Hepatocyte (in vitro differentiated cells): ENCODE measurements around the gene COQ9. TPM values are rescaled to one million over a fixed set of nuclear protein-coding genes. Genes with fewer than 3 reads are reported as not detected.
A peak's percentile ranks its signal among the peaks of the same experiment; 100 is the strongest.

Source experiments
- DNase-seq: peaks from one replicate; pipeline ENCODE4 v3.0.0-alpha.2; 2016; ENCODE audit warnings: low spot score
- H2AFZ ChIP-seq: fragments of 200-600 bp; sonication (generic); 2 replicates; pipeline ENCODE4 v1.6.0; 2016; ENCODE audit warnings: antibody characterized with exemption, mild to moderate bottlenecking
- H3K27ac ChIP-seq: fragments of 200-600 bp; sonication (generic); 2 replicates; pipeline ENCODE4 v1.5.1; 2016; ENCODE audit warnings: mild to moderate bottlenecking
- H3K27me3 ChIP-seq: fragments of 200-600 bp; sonication (generic); 2 replicates; pipeline ENCODE4 v1.6.1; 2016
- H3K36me3 ChIP-seq: fragments of 200-600 bp; sonication (generic); replicated peaks from 2 replicates; pipeline ENCODE4 v1.5.1; 2016; ENCODE audit warnings: low read depth; ENCODE audit not compliant: insufficient read depth
- H3K4me1 ChIP-seq: fragments of 200-600 bp; sonication (generic); 2 replicates; pipeline ENCODE4 v1.5.1; 2016; ENCODE audit warnings: mild to moderate bottlenecking, moderate library complexity; ENCODE audit not compliant: insufficient read depth
- H3K4me2 ChIP-seq: fragments of 200-600 bp; sonication (generic); 2 replicates; pipeline ENCODE4 v1.6.0; 2016
- H3K4me3 ChIP-seq: fragments of 200-600 bp; sonication (generic); 2 replicates; pipeline ENCODE4 v1.5.1; 2016; ENCODE audit warnings: mild to moderate bottlenecking
- H3K79me2 ChIP-seq: fragments of 200-600 bp; sonication (generic); 2 replicates; pipeline ENCODE4 v1.6.0; 2017; ENCODE audit warnings: mild to moderate bottlenecking
- H3K9me2 ChIP-seq: fragments of 200-600 bp; sonication (generic); replicated peaks from 2 replicates; pipeline ENCODE4 v1.6.0; 2017; ENCODE audit warnings: mild to moderate bottlenecking; ENCODE audit not compliant: insufficient read depth
- H3K9me3 ChIP-seq: fragments of 200-600 bp; sonication (generic); 2 replicates; pipeline ENCODE4 v1.5.1; 2016; ENCODE audit warnings: low read depth, mild to moderate bottlenecking
- H4K20me1 ChIP-seq: fragments of 200-600 bp; sonication (generic); 2 replicates; pipeline ENCODE4 v1.6.0; 2016; ENCODE audit warnings: mild to moderate bottlenecking; ENCODE audit not compliant: insufficient read depth, poor library complexity, severe bottlenecking
- EZH2 ChIP-seq: fragments of 200-600 bp; sonication (generic); IDR thresholded peaks from 2 replicates; pipeline ENCODE4 v1.6.1; 2016; ENCODE audit warnings: antibody characterized with exemption, mild to moderate bottlenecking, borderline replicate concordance
- EZH2phosphoT487 ChIP-seq: fragments of 200-600 bp; sonication (generic); IDR thresholded peaks from one replicate; pipeline ENCODE4 v1.6.1; 2018; ENCODE audit warnings: antibody characterized with exemption, mild to moderate bottlenecking, low read depth, moderate library complexity; ENCODE audit not compliant: unreplicated experiment, severe bottlenecking
- WGBS: methylation state at CpG from one replicate; pipeline ENCODE4 v1.1.6; 2016; ENCODE audit warnings: low lambda C conversion rate; ENCODE audit errors: missing lambda C conversion rate; 5-methylcytosine and 5-hydroxymethylcytosine counted together
- polyA plus RNA-seq: library from polyadenylated mRNA; unstranded; fragments of >200 nt; fragmentation: Nextera tagmentation; extraction: Ambion mirVana; gene quantifications from 2 replicates; pipeline ENCODE4 v1.2.1, GENCODE V29; 2016
- total RNA-seq: library from RNA; depleted of rRNA; stranded (reverse); fragments of >200 nt; gene quantifications from 2 replicates; pipeline ENCODE4 v1.2.3, GENCODE V29; 2014
- TF ChIP-seq, protein P1 (sequence below): fragments of 200-600 bp; sonication (generic); IDR thresholded peaks from 2 replicates; pipeline ENCODE4 v1.5.1; 2016; ENCODE audit warnings: antibody characterized with exemption, mild to moderate bottlenecking; ENCODE audit not compliant: poor library complexity

The COQ9 gene
- total and polyA plus RNA-seq, 2 experiments from 2014 or later: 61.9 to 81.5 TPM

- H3K36me3 ChIP-seq: no peaks in the 10 kb centered on the region
- no peaks in the 10 kb centered on the region for H4K20me1 ChIP-seq
- no peak overlapping the region for H3K4me3 ChIP-seq
- H3K27me3 ChIP-seq: no peaks in the 10 kb centered on the region
- peak; percentile 51 for DNase-seq
- H3K4me2 ChIP-seq: no peak overlapping the region
- no peaks in the 10 kb centered on the region for H3K9me2 ChIP-seq
- TF ChIP-seq EZH2phosphoT487 (no peak), EZH2 (no peak)
- TF ChIP-seq, protein P1, sequence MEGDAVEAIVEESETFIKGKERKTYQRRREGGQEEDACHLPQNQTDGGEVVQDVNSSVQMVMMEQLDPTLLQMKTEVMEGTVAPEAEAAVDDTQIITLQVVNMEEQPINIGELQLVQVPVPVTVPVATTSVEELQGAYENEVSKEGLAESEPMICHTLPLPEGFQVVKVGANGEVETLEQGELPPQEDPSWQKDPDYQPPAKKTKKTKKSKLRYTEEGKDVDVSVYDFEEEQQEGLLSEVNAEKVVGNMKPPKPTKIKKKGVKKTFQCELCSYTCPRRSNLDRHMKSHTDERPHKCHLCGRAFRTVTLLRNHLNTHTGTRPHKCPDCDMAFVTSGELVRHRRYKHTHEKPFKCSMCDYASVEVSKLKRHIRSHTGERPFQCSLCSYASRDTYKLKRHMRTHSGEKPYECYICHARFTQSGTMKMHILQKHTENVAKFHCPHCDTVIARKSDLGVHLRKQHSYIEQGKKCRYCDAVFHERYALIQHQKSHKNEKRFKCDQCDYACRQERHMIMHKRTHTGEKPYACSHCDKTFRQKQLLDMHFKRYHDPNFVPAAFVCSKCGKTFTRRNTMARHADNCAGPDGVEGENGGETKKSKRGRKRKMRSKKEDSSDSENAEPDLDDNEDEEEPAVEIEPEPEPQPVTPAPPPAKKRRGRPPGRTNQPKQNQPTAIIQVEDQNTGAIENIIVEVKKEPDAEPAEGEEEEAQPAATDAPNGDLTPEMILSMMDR: no peak
- H3K4me1 ChIP-seq: peaks cover 30% of the 10 kb centered on the region
- 63% methylated on average over 6 of the region's 6 CpGs for WGBS
- peaks cover 21% of the 10 kb centered on the region for H3K79me2 ChIP-seq
- H2AFZ ChIP-seq: no peak overlapping the region
- no peaks in the 10 kb centered on the region for H3K9me3 ChIP-seq
- peak overlapping the region; percentile 88 for H3K27ac ChIP-seq
Observed at GRCh38 chr16:57470711-57471110, 23.4 kb downstream of the COQ9 start.

DNA sequence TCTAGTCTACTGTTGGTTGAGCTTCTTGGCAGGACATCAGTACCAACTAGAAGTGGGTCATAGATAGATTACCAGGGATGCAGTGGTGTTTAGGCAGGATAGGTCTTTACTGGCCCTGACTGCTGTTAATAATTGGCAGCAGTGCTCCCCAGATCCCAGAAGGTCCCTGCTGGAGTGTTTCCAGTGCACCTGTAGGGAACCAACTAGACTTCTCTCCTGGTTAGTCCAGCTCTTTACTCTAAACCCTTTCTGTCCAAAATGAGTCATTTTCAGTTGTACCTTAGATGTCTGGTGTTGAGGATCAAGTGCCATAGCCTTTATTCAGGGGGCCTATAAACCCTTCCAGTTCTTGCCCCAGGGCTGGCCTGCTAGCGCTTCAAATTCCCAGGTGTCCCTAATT, 23.9 kb downstream of the COQ9 start:
- Histone ChIP-seq H3K9me3 (no peaks in the 10 kb centered on the region), H3K4me3 (no peak overlapping the region), H3K79me2 (peaks cover 20% of the 10 kb centered on the region), H3K27ac (peak overlapping the region; percentile 88), H2AFZ (no peak overlapping the region), H3K36me3 (no peaks in the 10 kb centered on the region), H3K9me2 (no peaks in the 10 kb centered on the region), H4K20me1 (peaks cover 3% of the 10 kb centered on the region), H3K4me2 (no peak overlapping the region), H3K4me1 (peaks cover 31% of the 10 kb centered on the region), H3K27me3 (no peaks in the 10 kb centered on the region)
- 79% methylated on average over 1 of the region's 1 CpG for WGBS
- TF ChIP-seq EZH2: no peak
- TF ChIP-seq, protein P1: no peak
- no peak for TF ChIP-seq EZH2phosphoT487
- DNase-seq: no peak

- H3K9me2 ChIP-seq: no peaks in the 10 kb centered on the region
- H2AFZ ChIP-seq: no peak overlapping the region
- no peak for TF ChIP-seq EZH2
- no peak for TF ChIP-seq EZH2phosphoT487
- TF ChIP-seq, protein P1: no peak
- H3K36me3 ChIP-seq: no peaks in the 10 kb centered on the region
- peaks cover 23% of the 10 kb centered on the region for H3K79me2 ChIP-seq
- peak; percentile 87 for DNase-seq
- H3K27ac ChIP-seq: peak overlapping the region; percentile 91
- H4K20me1 ChIP-seq: peaks cover 10% of the 10 kb centered on the region
- 33% methylated on average over 10 of the region's 10 CpGs for WGBS
- H3K4me2 ChIP-seq: peak overlapping the region; percentile 32
- no peak overlapping the region for H3K4me3 ChIP-seq
- no peaks in the 10 kb centered on the region for H3K9me3 ChIP-seq
- H3K4me1 ChIP-seq: peaks cover 39% of the 10 kb centered on the region
- H3K27me3 ChIP-seq: no peaks in the 10 kb centered on the region
Observed at GRCh38 chr16:57471852-57472664, 24.8 kb downstream of the COQ9 start.
